Stimulated activated CD4-positive, alpha-beta T cell treated with anti-CD3 and anti-CD28 coated beads, Interleukin-15, amount 100 ng/mL, for 24 hours (primary cell): Measurements from ENCODE around the gene FBXO2.
"Not testable (repeated sequence)": the region's sequence is repeated elsewhere in the genome, so short reads cannot be mapped to it uniquely, and the experiment has no call there.

ENCODE experiments used
- DNase-seq: peaks from one replicate; pipeline ENCODE4 v3.0.0-alpha.2; 2020

Gene FBXO2

GRCh38 chr1:11626551-11626950, 27.7 kb downstream of the FBXO2 start:
- no peak for DNase-seq

GRCh38 chr1:11623702-11624101, 30.5 kb downstream of the FBXO2 start:
- DNase-seq, result no peak

- DNase-seq, result no peak
These were observed 31.8 kb downstream of the FBXO2 start for GRCh38 chr1:11622398-11622797.

GRCh38 chr1:11620924-11621323, 33.3 kb downstream of the FBXO2 start:
- DNase-seq, result no peak

- DNase-seq, result no peak
These were observed 33.8 kb downstream of the FBXO2 start for GRCh38 chr1:11620405-11620804.

GRCh38 chr1:11617741-11618140, 36.5 kb downstream of the FBXO2 start:
- no peak for DNase-seq

- no peak for DNase-seq
These were observed 36.9 kb downstream of the FBXO2 start for GRCh38 chr1:11617314-11617713.

GRCh38 chr1:11616766-11617165, 37.5 kb downstream of the FBXO2 start:
- no peak for DNase-seq

GRCh38 chr1:11615090-11615489, 39.1 kb downstream of the FBXO2 start:
- DNase-seq, result no peak

GRCh38 chr1:11613347-11613746, 40.9 kb downstream of the FBXO2 start:
- DNase-seq, result no peak

GRCh38 chr1:11611638-11612327, 42.4 kb downstream of the FBXO2 start:
- no peak for DNase-seq

- no peak for DNase-seq
These were observed 43.5 kb downstream of the FBXO2 start for GRCh38 chr1:11610629-11611180.

GRCh38 chr1:11609378-11609777, 44.9 kb downstream of the FBXO2 start:
- not testable (repeated sequence) for DNase-seq

- DNase-seq, result not testable (repeated sequence)
These were observed 45.6 kb downstream of the FBXO2 start for GRCh38 chr1:11608596-11609130.

- DNase-seq, result no peak
These were observed 47.5 kb downstream of the FBXO2 start for GRCh38 chr1:11606775-11607174.

GRCh38 chr1:11602981-11603380, 51.2 kb downstream of the FBXO2 start:
- no peak for DNase-seq

GRCh38 chr1:11602424-11602823, 51.8 kb downstream of the FBXO2 start:
- DNase-seq, result no peak

GRCh38 chr1:11600836-11601235, 53.4 kb downstream of the FBXO2 start:
- no peak for DNase-seq

- no peak for DNase-seq
These were observed 54.2 kb downstream of the FBXO2 start for GRCh38 chr1:11599891-11600576.

- no peak for DNase-seq
These were observed 55.8 kb downstream of the FBXO2 start for GRCh38 chr1:11598461-11598860.
